D721Med (cell line): ENCODE results near the gene ALPK3.

ENCODE experiments used
- DNase-seq: peaks from one replicate; pipeline ENCODE4 v3.0.0; 2011; ENCODE audit warnings: low spot score; ENCODE audit not compliant: insufficient read length
- FAIRE-seq: peaks from 2 replicates; lab custom pipeline; 2011; peaks lifted over from hg19 to GRCh38; lab: Jason Lieb, UNC
- CTCF ChIP-seq: IDR thresholded peaks from 2 replicates; pipeline ENCODE4 v1.5.1; 2012; ENCODE audit warnings: mild to moderate bottlenecking, control low read depth; ENCODE audit not compliant: insufficient read depth; ENCODE audit errors: missing control alignments

Gene ALPK3

GRCh38 chr15:84879088-84879780, 62.1 kb downstream of the ALPK3 start:
- TF ChIP-seq CTCF: no peak

GRCh38 chr15:84880007-84880406, 62.9 kb downstream of the ALPK3 start:
- FAIRE-seq (no peak), DNase-seq (no peak)

More at GRCh38 chr15:84879088-84879780, 62.1 kb downstream of the ALPK3 start:
- no peak for FAIRE-seq
- DNase-seq: no peak

GRCh38 chr15:84880822-84881519, 63.8 kb downstream of the ALPK3 start:
- no peak for TF ChIP-seq CTCF
- FAIRE-seq: no peak
- no peak for DNase-seq

More at GRCh38 chr15:84880007-84880406, 62.9 kb downstream of the ALPK3 start:
- TF ChIP-seq CTCF: no peak

- no peak for FAIRE-seq
- DNase-seq: no peak
- no peak for TF ChIP-seq CTCF
Observed at GRCh38 chr15:84881520-84881830, 64.3 kb downstream of the ALPK3 start.

- TF ChIP-seq CTCF: no peak
- FAIRE-seq: no peak
- no peak for DNase-seq
Observed at GRCh38 chr15:84883466-84883865, 66.3 kb downstream of the ALPK3 start.

GRCh38 chr15:84883916-84884781, 67.0 kb downstream of the ALPK3 start, which contains the start of gene SLC28A1:
Gene SLC28A1, plus strand, starts transcription at chr15:84884662. Its CDS starts 3,099 bp downstream, at chr15:84887761.
- TF ChIP-seq CTCF: no peak
- DNase-seq (no peak), FAIRE-seq (no peak)
